NCI-H69 (cell line): ENCODE measurements around the gene SYNPO2.
"Not testable (repeated sequence)": the region's sequence is repeated elsewhere in the genome, so short reads cannot be mapped to it uniquely, and the experiment has no call there.

Experiments used
- DNase-seq: peaks from one replicate; lab custom pipeline; 2025; lab: John Stamatoyannopoulos, UW

Gene SYNPO2

DNA sequence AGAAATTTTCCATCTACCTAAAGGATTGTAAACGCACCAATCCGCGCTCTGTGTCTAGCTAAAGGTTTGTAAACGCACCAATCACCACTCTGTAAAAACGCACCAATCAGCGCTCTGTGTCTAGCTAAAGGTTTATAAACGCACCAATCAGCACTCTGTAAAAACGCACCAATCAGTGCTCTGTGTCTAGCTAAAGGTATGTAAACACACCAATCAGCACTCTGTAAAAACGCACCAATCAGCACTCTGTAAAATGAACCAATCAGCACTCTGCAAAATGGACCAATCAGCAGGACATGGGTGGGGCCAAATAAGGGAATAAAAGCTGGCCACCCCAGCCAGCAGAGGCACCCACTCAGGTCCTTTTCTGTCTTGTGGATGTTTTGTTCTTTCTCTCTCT is 10.1 kb upstream of the SYNPO2 start:
- DNase-seq: not testable (repeated sequence)

- no peak for DNase-seq
Measured at GRCh38 chr4:118879409-118879808, 9.2 kb upstream of the SYNPO2 start.

- DNase-seq: no peak
Measured at GRCh38 chr4:118881512-118882146, 7.0 kb upstream of the SYNPO2 start.

- peak; percentile 18 for DNase-seq
Measured at GRCh38 chr4:118883861-118884260, 4.8 kb upstream of the SYNPO2 start.

- no peak for DNase-seq
Measured at GRCh38 chr4:118884716-118885115, 3.9 kb upstream of the SYNPO2 start.

DNA sequence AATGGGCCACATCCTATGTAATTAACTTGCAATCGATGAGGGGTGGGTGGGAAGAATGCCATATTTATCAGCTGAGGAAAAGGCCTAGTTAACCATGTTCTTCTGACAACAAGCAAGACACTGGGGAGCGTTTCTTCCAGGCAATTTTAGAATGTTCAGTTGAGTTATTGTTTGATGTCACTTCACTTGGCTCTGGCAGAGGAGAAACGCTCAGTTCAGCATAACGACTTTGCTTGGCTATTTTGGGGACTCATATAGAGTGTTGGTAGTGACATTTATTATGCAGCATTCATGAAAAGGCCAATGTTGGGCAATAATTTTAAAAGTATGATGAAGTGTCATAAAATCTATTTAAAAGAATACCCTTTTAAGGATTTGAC is 648 bp downstream of the SYNPO2 start:
- DNase-seq: peak; percentile 58

DNA sequence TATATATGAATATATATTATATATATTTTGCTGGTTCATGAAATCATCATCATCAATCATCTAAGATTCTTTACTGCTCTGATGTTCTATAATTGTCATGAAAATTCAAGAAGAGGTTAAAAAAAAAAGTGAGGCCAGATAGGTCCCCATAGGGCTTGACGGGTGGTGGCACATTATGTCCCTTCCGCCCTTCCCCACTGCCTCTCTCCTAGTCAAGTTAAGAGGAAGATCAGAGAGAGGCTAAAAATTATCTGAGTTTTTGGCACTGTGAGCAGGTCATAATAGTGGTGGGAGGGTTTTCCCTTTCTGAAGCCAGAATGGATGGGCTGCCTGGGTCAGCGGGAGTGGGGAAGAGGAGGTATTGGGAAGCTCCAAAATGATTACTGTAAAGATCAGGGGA is 5.4 kb downstream of the SYNPO2 start:
- peak; percentile 19 for DNase-seq

GRCh38 chr4:118898221-118898620 is 9.6 kb downstream of the SYNPO2 start:
- DNase-seq: peak; percentile 23

DNA sequence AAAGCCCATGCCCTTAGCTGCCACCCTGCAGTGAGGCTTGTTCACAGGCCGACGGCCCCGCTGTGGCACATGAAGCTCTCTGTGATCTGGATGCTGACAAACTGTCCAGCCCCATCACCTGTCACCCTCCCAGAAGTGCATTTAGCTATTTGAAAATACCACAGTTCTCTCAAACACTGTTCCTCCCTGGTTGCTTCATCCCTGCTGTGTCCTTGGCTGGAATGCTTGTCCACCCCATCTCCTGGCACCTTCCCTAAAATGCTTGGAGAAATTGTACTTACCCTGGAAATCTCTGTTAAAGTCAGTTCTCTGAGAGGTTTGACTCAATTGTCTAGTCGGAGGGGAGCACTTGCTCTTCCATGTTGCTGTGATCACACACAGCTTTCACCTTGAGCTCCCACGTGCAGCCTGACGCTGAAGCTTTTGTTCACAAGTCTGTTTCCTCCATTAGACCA is 10.1 kb downstream of the SYNPO2 start:
- peak; percentile 63 for DNase-seq

DNA sequence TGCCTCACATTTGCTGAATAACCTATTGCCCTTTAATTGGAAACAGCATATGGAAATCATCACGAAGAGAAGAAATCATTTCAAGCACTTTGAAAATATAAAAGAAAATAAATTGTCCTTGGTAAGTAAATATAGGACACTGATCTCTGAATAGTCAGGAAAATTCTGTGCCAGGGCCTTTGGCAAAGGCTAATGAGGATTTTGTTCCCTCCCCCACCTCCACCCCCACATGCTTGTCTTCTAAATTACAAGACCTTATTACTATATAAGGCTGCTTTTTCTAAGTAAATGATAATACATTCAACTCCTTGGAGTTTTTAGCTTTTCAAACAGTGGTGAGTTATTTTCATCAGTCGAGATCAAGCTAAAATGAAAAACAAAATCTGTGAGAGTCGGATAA is 15.8 kb downstream of the SYNPO2 start:
- peak; percentile 62 for DNase-seq

GRCh38 chr4:118904935-118905334 is 16.3 kb downstream of the SYNPO2 start:
- peak; percentile 53 for DNase-seq

DNA sequence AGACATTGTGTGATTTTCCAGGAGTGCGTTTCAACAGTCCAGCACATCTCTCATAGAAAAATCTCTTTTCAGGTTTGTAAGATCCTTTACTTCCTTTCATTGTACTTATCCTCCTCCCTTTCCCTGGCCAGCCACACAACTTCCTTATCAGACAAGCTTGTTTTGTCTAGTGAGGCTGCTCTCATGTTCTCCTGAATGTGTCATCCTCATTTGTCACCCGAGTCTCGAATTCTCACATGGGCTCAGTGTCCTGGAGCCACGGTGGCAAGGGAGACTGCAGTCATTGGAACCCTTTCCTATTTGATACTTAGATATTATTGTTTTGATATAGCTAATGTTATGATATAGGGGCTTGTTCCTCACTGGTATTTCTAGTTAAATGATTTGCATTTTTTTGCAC is 16.9 kb downstream of the SYNPO2 start:
- DNase-seq: peak; percentile 42

DNA sequence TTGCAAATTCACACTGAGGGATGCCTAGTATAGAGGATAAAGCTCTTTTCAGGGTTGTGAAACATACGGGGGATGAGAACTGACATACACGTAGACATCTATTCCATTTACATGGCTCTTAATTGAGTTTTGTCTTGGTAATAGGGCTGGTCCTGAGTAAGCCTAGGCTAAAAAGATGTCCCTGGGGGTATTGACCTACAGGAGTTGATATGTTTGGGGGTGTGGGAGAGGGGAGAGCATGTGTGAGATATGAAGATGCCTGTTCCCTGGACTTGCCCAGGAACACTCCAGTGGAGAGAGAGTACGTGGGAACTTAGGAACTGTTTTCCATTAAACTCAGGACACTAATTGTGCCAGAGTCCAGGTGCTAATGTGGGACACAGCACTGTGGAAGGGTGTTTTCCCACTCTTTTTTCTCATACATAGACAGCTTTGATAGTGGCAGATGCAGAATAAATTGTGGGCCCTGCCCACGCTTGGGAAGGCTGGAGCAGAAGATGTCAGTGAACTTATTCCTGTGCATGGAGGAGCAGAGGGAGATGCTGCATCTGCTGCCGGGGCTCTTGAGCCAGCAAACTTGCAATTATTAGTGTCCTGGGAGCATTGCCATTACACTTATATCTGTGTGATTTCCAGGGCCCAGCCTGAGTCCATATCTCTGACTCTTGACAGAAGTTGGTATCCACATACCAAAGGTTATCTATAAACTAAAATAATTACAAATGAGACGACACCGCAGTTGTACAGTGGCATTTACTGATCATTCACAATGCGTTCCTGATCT is 20.7 kb downstream of the SYNPO2 start:
- DNase-seq: no peak

- DNase-seq: no peak
Measured at GRCh38 chr4:118910221-118910620, 21.6 kb downstream of the SYNPO2 start.

DNA sequence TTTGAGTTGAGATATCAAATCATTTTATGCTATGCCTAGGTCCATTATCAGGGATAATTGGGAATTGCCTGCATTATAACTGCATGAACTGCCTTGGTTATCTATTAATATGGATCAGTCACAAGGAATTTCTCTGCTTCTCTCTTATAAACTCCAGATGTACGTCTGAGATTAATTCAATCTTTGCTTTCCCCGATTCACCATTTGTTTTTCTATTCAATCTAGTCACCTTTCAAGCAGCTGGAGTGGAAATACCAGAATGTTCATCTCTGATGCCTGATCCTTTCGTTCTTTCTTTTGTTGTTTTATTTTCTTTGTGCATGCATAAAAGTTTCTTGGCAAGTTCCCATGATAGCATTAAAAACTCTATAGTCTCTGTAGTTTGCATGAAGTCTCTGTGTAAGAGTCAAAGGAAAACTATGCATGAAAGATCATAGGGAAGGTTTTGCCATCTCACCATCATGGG is 22.6 kb downstream of the SYNPO2 start:
- no peak for DNase-seq

DNA sequence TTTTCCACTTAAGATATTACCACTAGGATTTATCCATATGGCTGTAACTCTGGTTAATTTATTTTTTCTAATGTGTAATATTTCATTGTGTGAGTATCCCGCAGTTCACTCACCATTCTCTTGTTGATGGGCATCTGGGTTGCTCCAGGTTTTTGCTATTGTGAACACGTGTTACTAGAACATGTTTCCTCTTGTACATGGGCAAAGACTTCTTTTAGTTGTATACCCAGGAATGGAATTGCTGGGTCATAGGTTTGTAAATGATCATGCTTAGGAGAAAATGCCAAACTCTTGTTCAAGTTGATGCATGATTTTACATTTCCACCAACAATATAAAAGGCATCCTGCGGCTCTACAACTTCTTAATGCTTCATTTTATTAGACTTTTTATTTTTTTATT is 26.8 kb downstream of the SYNPO2 start:
- DNase-seq: no peak

- DNase-seq: no peak
Measured at GRCh38 chr4:118916691-118917289, 28.1 kb downstream of the SYNPO2 start.

- no peak for DNase-seq
Measured at GRCh38 chr4:118917582-118917981, 28.9 kb downstream of the SYNPO2 start.

DNA sequence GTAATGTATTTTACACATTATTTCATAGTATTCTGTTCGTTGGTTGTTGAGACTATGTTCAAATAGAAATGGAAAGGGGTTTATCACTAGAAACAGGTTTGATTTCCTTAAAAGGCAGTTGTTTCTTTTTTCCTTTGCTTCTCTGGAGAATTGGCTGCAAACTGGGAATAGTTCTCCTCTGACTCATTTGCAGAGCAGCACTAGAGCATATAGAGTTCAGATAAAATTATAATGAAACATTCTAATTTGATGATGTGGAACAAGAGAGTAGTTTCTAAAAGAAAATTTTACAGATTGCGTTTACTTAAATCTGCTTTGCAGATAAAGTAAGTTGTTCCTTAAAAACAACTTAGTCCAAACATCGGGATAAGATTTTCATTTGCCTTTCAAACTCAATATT is 29.7 kb downstream of the SYNPO2 start:
- peak; percentile 17 for DNase-seq

GRCh38 chr4:118920247-118920646 is 31.6 kb downstream of the SYNPO2 start:
- DNase-seq: no peak

DNA sequence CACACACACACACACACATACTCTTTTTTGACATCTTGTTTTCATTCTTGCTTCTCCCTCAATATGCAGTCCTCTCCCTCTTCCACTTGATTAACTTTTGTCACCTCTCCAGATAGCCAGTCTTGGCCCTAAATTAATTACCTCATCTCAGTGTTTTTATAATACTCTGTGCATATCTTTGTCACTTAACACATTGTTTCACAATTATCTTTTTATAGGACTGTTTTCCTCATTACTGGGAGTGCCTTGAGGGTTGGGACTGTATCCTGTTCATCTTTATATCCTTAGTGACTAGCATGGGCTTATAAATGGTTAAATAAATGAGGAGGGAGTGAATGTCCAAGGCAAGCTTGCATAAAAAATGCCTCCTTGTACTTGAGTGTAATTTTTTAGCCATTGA is 33.1 kb downstream of the SYNPO2 start:
- DNase-seq: peak; percentile 20

GRCh38 chr4:118923891-118924290 is 35.2 kb downstream of the SYNPO2 start:
- no peak for DNase-seq

- peak; percentile 80 for DNase-seq
Measured at GRCh38 chr4:118927974-118928373, 39.3 kb downstream of the SYNPO2 start.
